HEK293T (cell line): ENCODE data around the gene CHIC2.

Experiments used
- BHLHE40 ChIP-seq: fragments of 450-650 bp; IDR thresholded peaks from 2 replicates; pipeline ENCODE4 v1.6.1; 2016; ENCODE audit warnings: mild to moderate bottlenecking, moderate library complexity, borderline replicate concordance
- CTBP1 ChIP-seq: fragments of 450-650 bp; IDR thresholded peaks from 2 replicates; pipeline ENCODE4 v1.6.1; 2016; ENCODE audit warnings: borderline replicate concordance
- SP1 ChIP-seq: fragments of 450-650 bp; IDR thresholded peaks from 2 replicates; pipeline ENCODE4 v1.6.1; 2017
- SUZ12 ChIP-seq: fragments of 450-650 bp; IDR thresholded peaks from 2 replicates; pipeline ENCODE4 v1.6.1; 2016; ENCODE audit warnings: mild to moderate bottlenecking
- ZNF384 ChIP-seq: fragments of 450-650 bp; IDR thresholded peaks from 2 replicates; pipeline ENCODE4 v1.6.1; 2016

DNA sequence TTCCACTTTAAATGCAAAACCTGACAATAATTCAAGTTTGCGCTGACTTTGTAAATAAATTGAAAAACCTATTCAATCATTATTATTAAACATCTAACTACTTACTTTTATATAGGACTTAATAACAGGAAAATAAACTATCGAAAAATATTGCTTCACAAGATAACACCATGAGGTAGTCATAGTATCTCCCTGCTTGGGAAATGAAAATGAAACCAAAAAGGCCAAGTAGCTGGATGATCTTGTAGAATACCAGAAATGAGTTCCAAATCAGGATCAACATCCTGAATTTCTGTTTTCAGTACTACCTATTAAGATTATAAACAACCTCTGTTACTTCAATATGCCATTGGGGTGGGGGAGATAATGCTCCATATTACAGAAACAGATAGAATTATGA lies 58.9 kb downstream of the CHIC2 start:
- TF ChIP-seq SP1 = no peak
- TF ChIP-seq SUZ12 = no peak
- no peak for TF ChIP-seq CTBP1
- TF ChIP-seq ZNF384 = no peak
- no peak for TF ChIP-seq BHLHE40
